IPS DF 19.7 (cell line): Measurements from ENCODE around the gene PTER.

Source experiments
- DNase-seq: peaks from one replicate; pipeline ENCODE4 v3.0.0-alpha.2; 2013; ENCODE audit warnings: low read depth, low spot score

Gene PTER

GRCh38 chr10:16470747-16471146 lies 33.9 kb downstream of the PTER start:
- DNase-seq: no peak

DNA sequence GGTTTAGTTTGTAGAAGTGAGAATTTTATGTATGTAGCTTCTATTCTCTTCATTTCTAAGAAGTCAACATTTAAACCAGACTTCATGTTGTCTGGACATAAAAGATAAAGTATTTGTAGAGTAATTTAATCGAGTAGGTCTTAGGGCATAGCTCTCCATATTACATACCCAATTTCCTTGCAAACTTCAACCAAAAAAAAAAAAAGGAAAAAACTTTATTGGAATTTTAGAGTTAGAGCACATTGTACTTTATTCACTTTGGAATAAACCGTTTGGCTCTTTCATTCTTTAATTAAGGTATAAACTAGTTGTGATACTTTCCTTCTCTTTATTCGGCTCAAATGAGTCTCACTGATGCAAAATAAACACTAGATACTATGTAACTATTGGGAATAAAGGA lies 36.0 kb downstream of the PTER start:
- no peak for DNase-seq

DNA sequence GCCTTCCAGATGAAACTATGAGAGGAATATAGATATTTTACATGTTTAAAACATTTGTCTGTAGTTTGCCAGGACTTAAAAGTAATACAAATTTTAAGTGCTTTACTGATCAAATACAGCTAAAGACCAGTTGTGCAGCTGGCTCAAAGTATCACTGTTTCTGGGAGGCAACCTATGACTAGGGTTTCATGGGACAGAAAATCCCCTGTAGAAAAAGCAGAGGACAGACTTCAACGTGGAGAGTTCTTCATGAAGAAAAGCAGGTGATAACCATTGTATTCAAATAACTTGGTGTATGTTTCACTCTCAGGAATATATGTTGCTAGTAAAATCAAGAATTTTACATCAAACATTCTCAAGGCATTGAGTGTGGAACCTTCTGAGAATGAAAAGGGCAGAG lies 40.9 kb downstream of the PTER start:
- no peak for DNase-seq

DNA sequence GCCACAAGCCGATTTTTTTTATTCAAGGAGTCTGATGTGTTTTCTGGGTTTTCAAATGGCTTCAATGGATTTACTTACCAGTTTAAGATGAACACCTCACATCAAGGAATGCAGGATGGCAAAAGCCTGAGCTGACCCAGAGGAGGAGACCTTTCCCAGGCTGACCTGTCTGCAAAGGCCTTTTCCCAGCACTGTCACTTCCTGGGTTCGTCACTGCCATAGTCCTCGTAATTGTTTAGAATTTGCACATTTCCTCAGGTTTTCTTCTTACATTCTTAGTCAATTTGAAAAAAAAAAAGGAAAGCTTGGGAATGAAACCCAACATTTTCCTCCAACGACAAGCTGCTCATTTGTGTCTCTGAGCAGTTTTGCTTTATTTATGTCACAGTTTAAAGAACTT lies 42.0 kb downstream of the PTER start:
- DNase-seq: no peak

- DNase-seq: no peak
Measured at GRCh38 chr10:16481052-16481728, 44.4 kb downstream of the PTER start.

GRCh38 chr10:16483241-16483917 lies 46.6 kb downstream of the PTER start:
- DNase-seq: no peak

- DNase-seq: no peak
Measured at GRCh38 chr10:16490511-16490910, 53.7 kb downstream of the PTER start.

DNA sequence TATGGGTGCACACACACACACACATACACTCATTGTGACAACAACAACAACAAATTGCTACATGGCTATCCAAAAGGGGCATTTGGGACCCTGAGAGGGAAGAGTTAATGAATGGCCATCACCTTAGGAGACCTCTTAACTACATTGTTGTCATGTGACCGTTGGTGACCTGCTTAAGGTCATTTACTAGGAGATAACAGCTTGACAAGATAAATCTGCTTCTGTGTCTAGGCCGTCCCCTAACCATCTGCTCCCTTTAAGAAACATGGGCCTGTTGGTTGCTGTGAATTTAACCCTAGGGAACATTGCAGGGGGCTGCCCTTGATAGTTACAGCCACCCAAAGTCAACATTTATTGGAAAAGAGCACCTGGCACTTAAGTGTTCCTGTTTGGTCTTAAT lies 55.1 kb downstream of the PTER start:
- DNase-seq: no peak

DNA sequence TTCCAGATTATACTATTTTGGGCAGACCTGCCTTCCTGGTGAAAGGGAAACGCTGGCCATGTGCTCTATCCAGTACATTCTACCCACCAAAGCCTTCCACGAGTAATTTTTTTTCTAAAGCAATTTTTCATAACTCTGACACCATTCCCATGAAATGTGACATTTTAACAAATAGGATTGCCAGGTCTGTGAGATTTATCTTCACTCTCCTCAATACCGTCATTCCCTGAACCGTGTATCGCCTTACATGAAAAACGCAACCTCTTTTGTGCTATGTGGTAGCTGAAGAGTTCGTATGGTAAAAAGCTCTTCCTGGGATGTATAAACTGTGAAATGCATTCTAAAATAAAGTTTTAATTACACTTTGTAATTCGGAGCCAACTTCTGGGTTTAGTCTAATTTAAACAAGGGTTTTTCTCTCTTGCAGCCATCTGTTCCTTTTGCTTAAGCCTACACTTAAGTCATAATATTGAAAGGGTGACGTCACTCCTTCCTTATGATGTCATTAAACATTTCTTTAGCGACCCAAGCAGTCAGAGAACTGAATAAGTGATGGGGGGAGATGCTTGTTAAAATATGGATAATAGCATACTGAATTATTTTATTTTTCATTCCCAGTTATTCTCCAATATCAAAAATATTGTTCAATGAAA lies 57.2 kb downstream of the PTER start:
- DNase-seq: no peak

DNA sequence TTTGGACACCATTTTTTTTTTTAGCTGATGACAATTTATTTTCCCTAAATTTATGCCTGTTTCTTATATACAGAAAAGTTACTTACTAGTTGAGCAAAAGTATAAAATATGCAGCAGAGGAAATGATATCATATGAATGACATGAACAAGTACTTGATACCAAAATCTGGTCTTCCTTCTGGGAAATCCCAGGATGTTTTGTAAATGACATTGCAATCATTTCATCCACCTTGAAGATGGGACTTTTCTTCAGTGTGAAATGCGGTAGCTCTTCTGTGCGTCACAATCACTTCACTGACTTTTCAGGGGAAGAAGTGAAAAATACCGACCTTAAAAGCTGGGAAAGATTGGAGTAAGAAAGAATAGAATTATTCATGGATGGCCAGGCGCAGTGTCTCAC lies 61.1 kb downstream of the PTER start:
- no peak for DNase-seq

- no peak for DNase-seq
Measured at GRCh38 chr10:16505161-16505560, 68.4 kb downstream of the PTER start.

DNA sequence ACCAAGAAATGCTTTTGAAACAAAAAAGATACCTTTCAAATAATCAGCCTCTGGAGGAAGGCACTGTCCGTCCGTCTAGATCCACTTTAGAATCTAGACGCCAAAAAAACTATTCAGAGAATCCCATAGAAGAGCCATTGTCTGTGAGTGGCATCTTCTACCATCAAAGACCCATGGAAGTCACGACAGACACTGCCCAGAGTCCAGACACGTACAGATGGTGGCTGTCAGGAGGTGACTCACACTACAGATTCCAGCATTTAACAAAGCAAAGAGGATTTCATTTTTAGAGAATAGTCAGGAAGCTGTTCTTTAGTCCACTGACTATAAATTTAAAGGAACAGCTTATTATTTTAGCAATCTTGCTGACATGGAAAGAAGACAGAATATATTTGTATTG lies 73.2 kb downstream of the PTER start:
- DNase-seq: no peak

DNA sequence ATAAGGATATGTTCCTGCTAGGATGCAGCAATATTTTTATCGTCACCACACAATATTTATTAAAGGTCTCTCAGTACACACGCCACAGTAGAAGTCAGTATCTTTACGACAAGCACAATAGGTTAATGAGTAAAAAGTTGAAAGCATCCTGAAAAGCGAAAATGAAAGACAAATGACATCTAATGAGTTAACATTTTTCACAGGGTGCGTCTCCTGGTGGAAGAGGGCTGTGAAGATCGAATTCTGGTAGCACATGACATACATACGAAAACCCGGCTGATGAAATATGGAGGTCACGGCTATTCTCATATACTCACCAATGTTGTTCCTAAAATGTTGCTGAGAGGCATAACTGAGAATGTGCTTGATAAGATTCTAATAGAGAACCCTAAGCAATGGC lies 74.0 kb downstream of the PTER start:
- DNase-seq: no peak

- no peak for DNase-seq
Measured at GRCh38 chr10:16518822-16519221, 82.0 kb downstream of the PTER start.

- DNase-seq: no peak
Measured at GRCh38 chr10:16519250-16519907, 82.6 kb downstream of the PTER start.

GRCh38 chr10:16519908-16520861 lies 83.4 kb downstream of the PTER start:
- DNase-seq: no peak

DNA sequence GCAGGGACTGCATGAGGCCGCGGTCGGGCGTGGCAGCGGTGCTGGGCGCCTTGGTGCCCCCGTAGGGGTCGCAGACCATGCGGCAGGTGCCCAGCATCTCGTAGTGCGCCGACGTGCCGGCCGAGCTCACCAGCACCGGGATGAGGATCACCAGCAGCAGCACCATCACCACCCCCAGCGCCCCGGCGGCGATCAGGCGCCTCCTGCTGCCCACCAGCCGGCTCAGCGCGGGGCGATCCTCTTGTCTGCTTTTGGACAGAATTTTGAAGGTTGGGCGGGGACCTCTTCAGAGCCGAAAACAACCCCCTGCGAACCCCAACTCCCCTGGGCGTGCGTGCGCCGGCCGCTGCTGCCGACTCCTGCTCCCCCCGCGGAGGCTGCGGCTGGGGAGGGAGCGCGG lies 84.1 kb downstream of the PTER start:
- DNase-seq: no peak

GRCh38 chr10:16521311-16522016 lies 84.7 kb downstream of the PTER start, which contains the start of gene C1QL3:
C1QL3 (minus strand) TSS chr10:16521879; CDS start chr10:16521065, 814 bp downstream.
- no peak for DNase-seq

GRCh38 chr10:16527452-16527851 lies 90.6 kb downstream of the PTER start:
- DNase-seq: no peak

GRCh38 chr10:16529853-16530252 lies 93.0 kb downstream of the PTER start:
- DNase-seq: no peak

DNA sequence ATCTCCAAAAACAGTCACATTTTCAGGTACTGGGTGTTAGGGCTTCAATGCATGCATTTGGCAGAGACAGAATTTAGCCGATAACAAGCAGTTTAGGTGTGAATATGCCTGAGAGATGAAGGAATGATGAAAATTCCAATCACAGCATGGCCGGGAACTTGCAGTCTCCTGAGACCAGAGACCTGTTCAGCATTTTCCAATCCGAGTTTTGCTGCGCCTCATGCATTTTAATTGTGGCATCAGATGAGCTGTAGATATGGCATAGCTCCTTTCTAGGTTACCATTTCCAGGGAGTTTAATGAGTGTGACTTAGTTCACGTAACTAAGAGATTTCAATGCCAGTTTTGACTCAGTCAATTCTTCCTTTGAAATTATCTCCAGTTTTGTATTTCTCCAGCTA lies 99.3 kb downstream of the PTER start:
- DNase-seq: no peak
